D721Med (cell line): ENCODE data around the gene ATP8A1.

Experiments used
- DNase-seq: peaks from one replicate; pipeline ENCODE4 v3.0.0; 2011; ENCODE audit warnings: low spot score; ENCODE audit not compliant: insufficient read length
- FAIRE-seq: peaks from 2 replicates; lab custom pipeline; 2011; peaks lifted over from hg19 to GRCh38; lab: Jason Lieb, UNC
- TF ChIP-seq, protein P1 (sequence below): IDR thresholded peaks from 2 replicates; pipeline ENCODE4 v1.5.1; 2012; ENCODE audit warnings: mild to moderate bottlenecking, control low read depth; ENCODE audit not compliant: insufficient read depth; ENCODE audit errors: missing control alignments

The ATP8A1 gene

DNA sequence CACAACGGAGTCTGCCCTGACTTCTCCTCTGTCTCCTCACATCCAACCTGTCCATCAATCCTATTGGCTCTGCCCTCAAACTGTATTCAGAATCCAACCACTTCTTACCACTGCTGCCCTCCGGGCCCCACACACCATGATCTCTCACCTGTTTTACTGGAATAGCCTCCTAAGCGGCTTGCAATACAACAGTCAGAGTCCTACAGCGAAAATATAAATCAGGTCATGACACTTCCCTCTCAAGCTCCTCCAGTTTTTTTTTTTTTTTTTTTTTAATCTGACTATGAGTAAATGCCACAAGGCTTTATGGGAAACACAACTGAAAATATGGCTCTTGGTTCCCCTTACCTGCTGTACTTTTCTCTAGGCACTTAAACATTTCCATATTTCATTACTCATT lies 216.8 kb downstream of the ATP8A1 start:
- FAIRE-seq, result no peak
- TF ChIP-seq, protein P1, sequence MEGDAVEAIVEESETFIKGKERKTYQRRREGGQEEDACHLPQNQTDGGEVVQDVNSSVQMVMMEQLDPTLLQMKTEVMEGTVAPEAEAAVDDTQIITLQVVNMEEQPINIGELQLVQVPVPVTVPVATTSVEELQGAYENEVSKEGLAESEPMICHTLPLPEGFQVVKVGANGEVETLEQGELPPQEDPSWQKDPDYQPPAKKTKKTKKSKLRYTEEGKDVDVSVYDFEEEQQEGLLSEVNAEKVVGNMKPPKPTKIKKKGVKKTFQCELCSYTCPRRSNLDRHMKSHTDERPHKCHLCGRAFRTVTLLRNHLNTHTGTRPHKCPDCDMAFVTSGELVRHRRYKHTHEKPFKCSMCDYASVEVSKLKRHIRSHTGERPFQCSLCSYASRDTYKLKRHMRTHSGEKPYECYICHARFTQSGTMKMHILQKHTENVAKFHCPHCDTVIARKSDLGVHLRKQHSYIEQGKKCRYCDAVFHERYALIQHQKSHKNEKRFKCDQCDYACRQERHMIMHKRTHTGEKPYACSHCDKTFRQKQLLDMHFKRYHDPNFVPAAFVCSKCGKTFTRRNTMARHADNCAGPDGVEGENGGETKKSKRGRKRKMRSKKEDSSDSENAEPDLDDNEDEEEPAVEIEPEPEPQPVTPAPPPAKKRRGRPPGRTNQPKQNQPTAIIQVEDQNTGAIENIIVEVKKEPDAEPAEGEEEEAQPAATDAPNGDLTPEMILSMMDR, result no peak

DNA sequence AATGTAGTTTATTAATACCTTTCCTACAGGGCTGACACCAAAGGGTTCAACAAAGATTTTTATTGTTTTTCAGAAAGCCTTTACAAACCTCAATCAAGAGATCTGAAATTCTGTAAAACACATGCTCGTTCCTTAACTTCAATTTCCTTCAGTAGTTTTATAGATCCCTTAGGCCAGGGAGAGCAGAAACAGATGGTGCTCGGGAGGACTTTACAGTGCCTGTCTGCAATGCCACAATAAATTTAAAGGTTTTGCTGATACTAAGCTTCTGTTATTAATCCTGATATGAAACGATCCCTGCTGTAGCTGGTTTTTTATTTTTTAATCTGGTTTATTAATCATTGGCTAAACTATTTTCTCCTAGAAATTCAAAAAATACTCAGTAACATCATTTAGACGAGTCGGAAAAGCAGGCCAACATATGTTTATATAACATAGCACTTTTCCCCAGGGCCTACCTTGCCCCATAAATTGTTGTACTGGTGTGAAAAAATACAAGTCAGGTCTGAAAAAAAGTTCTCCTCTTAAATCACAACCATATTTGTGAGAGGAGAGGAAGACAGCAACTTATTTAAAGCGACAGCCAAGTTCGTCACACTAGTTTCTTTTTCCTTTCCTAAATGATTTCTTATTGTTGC lies 219.9 kb downstream of the ATP8A1 start:
- DNase-seq, result no peak
- no peak for FAIRE-seq
- TF ChIP-seq, protein P1, result no peak

More for the DNA sequence above, 216.8 kb downstream of the ATP8A1 start:
- no peak for DNase-seq

DNA sequence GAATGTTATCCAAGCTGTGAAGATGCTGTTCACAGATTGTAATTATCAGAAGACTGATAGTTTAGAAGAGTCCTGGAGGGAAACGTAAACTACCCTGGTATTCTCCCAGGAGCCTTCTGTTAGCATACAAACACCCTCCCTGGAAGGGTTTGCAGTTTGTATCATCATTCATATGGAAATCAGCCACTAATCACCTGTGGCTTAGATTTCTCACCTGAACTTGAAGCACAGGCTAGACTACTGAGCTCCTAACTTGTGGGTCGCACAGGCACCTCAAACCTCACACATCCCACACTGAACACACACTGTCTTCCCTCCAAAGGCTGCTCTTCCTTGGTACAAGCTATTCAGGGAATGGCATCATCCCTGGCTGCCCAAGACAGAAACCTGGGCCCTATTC lies 228.9 kb downstream of the ATP8A1 start:
- DNase-seq (no peak), FAIRE-seq (no peak)
- TF ChIP-seq, protein P1, result no peak

DNA sequence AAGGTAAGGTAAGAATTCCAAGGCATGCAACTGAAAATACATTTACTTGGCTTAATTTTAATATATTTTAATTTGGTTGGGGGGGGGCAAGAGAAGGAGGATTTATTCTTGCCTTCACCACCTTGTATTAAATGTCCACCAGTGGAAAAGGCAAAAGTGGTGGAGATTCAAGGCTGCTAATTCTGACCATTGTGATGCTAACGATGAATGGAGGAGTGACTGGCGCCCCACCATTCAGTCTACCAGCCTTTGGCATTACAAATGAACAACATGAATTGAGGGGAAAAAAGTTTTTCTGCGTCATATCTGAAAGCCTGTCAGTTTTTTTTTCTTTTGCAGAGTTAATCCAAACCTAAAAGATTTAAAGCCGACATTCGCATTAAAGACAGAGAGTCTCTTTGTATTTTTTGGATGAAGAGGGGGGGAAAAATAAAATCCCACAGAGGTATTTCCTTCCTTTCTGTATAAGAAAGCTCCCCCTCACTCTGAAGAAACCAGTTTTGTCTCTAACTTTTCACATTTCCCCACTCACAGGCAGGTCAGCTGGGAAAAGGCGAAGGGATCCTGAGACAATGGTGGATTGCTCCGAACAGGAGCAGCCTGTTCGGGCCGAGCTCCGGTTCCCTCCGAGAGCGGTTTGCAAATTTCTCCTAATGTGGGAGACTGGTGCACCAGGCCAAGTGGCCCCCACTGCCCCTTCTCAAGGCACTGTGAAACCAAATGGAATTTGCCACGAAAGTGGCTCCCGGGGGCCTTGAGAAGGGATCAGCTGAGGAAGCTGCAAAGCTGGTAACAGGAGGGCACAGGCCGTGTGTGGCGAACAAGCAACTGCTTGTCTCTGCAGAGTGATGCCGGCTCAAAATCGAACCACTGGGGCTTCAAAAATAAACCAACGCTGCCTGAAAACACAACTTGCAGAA lies 231.5 kb downstream of the ATP8A1 start:
- DNase-seq, result no peak
- FAIRE-seq, result no peak
- TF ChIP-seq, protein P1, result no peak

DNA sequence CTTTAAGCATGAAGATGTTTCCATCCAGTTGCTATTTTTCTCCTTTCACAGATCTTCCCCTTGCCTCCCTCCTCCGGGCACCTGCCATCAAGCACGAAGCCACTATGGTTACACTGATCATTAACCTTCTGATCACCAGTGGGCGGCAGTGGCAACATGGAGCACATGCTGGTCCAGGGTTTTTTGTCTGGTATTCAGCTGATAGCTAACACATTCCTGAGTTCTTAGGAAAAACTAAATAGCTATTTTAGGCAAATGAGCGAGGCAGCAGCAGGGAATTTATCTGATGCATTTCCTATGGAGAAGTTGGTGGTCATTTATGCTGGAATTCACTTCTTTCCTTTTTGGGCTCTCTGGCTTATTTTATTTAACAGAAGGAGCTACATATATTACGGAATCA lies 236.8 kb downstream of the ATP8A1 start:
- FAIRE-seq (no peak), DNase-seq (no peak)
- TF ChIP-seq, protein P1, result no peak

DNA sequence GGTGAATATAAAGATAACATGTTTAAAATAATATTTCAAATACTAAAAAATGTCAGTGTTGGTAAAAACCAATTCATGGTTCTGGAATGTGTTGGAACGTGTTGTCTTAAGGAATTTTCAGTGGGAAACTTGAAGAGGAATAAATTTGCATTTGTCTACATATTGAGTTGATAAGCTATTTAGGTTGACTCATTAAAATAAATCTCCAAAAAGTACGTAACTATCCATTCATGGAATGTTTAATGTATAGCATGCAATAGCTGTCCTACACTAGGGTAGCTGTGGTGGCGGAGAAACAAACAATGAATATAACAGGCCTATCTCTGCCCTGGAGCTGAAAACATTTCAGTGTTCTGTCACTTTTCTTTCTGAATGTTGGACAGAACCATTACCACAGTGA lies 239.4 kb downstream of the ATP8A1 start:
- FAIRE-seq, result no peak
- TF ChIP-seq, protein P1, result no peak
- no peak for DNase-seq
